ENCODE data around the gene ZNF628.
"Not testable (repeated sequence)": the region's sequence is repeated elsewhere in the genome, so short reads cannot be mapped to it uniquely, and the experiment has no call there.

ZNF628 gene

GRCh38 chr19:55486043-55486970 lies 9.9 kb downstream of the ZNF628 start:
- no peak for DNase-seq

- DNase-seq: no peak
Observed at GRCh38 chr19:55486971-55487923, 10.8 kb downstream of the ZNF628 start.

- no peak for DNase-seq
Observed at GRCh38 chr19:55487924-55488687, 11.7 kb downstream of the ZNF628 start, which contains the start of gene SSC5D. SSC5D (plus strand) TSS chr19:55488436; CDS start chr19:55488590, 154 bp downstream.

- no peak for DNase-seq
Observed at GRCh38 chr19:55488986-55489710, 12.7 kb downstream of the ZNF628 start.

GRCh38 chr19:55489711-55490477 lies 13.5 kb downstream of the ZNF628 start:
- no peak for DNase-seq

- DNase-seq: no peak
Observed at GRCh38 chr19:55490478-55491432, 14.3 kb downstream of the ZNF628 start.

- no peak for DNase-seq
Observed at GRCh38 chr19:55491546-55492360, 15.3 kb downstream of the ZNF628 start.

GRCh38 chr19:55492362-55492944 lies 16.0 kb downstream of the ZNF628 start:
- DNase-seq: no peak

GRCh38 chr19:55493052-55493644 lies 16.7 kb downstream of the ZNF628 start:
- no peak for DNase-seq

GRCh38 chr19:55493645-55494171 lies 17.3 kb downstream of the ZNF628 start:
- DNase-seq: no peak

GRCh38 chr19:55494172-55494761 lies 17.9 kb downstream of the ZNF628 start:
- DNase-seq: no peak

GRCh38 chr19:55495646-55496349 lies 19.4 kb downstream of the ZNF628 start:
- no peak for DNase-seq

- DNase-seq: not testable (repeated sequence)
Observed at GRCh38 chr19:55496820-55497219, 20.4 kb downstream of the ZNF628 start.

- DNase-seq: no peak
Observed at GRCh38 chr19:55497763-55498162, 21.3 kb downstream of the ZNF628 start.

- DNase-seq: no peak
Observed at GRCh38 chr19:55498246-55498840, 21.9 kb downstream of the ZNF628 start.

GRCh38 chr19:55500368-55500952 lies 24.0 kb downstream of the ZNF628 start:
- no peak for DNase-seq
